Right lobe of liver (tissue), 6 donors: ENCODE measurements around the gene LRRC41. TPM values are rescaled to one million over a fixed set of nuclear protein-coding genes. Genes with fewer than 3 reads are reported as not detected.

ENCODE experiments used
- ATAC-seq, 4 donors: fragments of 200-7000 bp; cut with Tn5 transposase; one replicate each; pipeline ENCODE4 v1.9.1; 2020; ENCODE audit warnings: mild to moderate bottlenecking in 4 of 4, moderate library complexity in 4 of 4
- DNase-seq, 3 donors: peaks; one replicate each; pipeline ENCODE4 v3.0.0-alpha.2; 2020
- H3K27ac ChIP-seq, 3 donors: fragments of 200-600 bp; one replicate each; pipeline ENCODE4 v1.8.0; 2022
- H3K27me3 ChIP-seq, 2 donors: fragments of 200-600 bp; one replicate each; pipeline ENCODE4 v1.8.0; 2022
- H3K36me3 ChIP-seq, 4 donors: fragments of 200-600 bp; sonication (generic) in 1 of 4; one replicate each; pipeline versions ENCODE4 v1.5.1 to v1.8.0; 2017 to 2022; ENCODE audit warnings: control low read depth in 1 of 4
- H3K4me1 ChIP-seq, 4 donors: fragments of 200-600 bp; sonication (generic) in 1 of 4; one replicate each; pipeline versions ENCODE4 v1.5.1 to v1.8.0; 2017 to 2022; ENCODE audit warnings: control low read depth in 1 of 4
- H3K4me3 ChIP-seq, 3 donors: fragments of 200-600 bp; one replicate each; pipeline ENCODE4 v1.8.0; 2022
- H3K9me3 ChIP-seq, 4 donors: fragments of 200-600 bp; sonication (generic) in 1 of 4; one replicate each; pipeline versions ENCODE4 v1.5.1 to v1.8.0; 2017 to 2022; ENCODE audit warnings: control low read depth in 1 of 4
- CTCF ChIP-seq, 4 donors: fragments of 200-600 bp in 3 of 4; fragments of 450-650 bp in 1 of 4; IDR thresholded peaks; one replicate each; pipeline versions ENCODE4 v1.5.1 to v1.8.0; 2016 to 2022; ENCODE audit warnings: antibody characterized with exemption in 4 of 4, mild to moderate bottlenecking in 2 of 4
- POLR2A ChIP-seq: fragments of 450-650 bp; IDR thresholded peaks from one replicate; pipeline ENCODE4 v1.6.1; 2017; ENCODE audit warnings: antibody characterized with exemption, mild to moderate bottlenecking
- WGBS: methylation state at CpG from one replicate; pipeline ENCODE4 v1.1.6; 2018; ENCODE audit warnings: low coverage, low lambda C conversion rate; ENCODE audit not compliant: insufficient coverage; ENCODE audit errors: missing lambda C conversion rate; 5-methylcytosine and 5-hydroxymethylcytosine counted together
- intact Hi-C, 2 donors: fragments of 100-400 bp; cut with DNase I; formaldehyde crosslinking; loops; one replicate each; pipeline versions ENCODE4 v1.11.2 to v1.14.1; 2022
- total RNA-seq, 6 experiments: library from RNA; depleted of rRNA in 2 of 6; stranded (reverse); fragments of >200 nt in 2 of 6; fragmentation: NEBNext Ultra II Directional in 3 of 6; extraction: Animal tissue kit (Norgen Biotek cat#: 25700) in 3 of 6; gene quantifications; one replicate each; pipeline versions ENCODE4 v1.1.0 to v1.2.4, GENCODE V29; 2016 to 2023
- donor health status: DM: no; HTN: yes; CAD: no.
- donor health status: DM: no; HTN: no; CAD: no.
- donor health status: DM: no; HTN: no; CAD: no.
- donor health status: DM: no; HTN: yes; CAD: no.
- donor health status: DM: no; HTN: yes; CAD: no.

Gene LRRC41
- total RNA-seq, 6 experiments from 2014 or later, result 24.4 to 37.0 (median 29.0) TPM

GRCh38 chr1:46309401-46310159, 6.2 kb upstream of the LRRC41 start:
- no peak overlapping the region for H3K4me3 ChIP-seq
- H3K4me1 ChIP-seq, result peaks cover 0 to 11% (median 4%) of the 10 kb centered on the region in 4 donors
- intact Hi-C loops, result no loop called here
- no peaks in the 10 kb centered on the region for H3K27me3 ChIP-seq
- TF ChIP-seq CTCF (IDR thresholded peaks at IDR 0.05), result no peak
- TF ChIP-seq POLR2A, result no peak
- no peak overlapping the region for H3K27ac ChIP-seq
- DNase-seq (no peak), ATAC-seq (no peak)
- H3K9me3 ChIP-seq, result no peaks in the 10 kb centered on the region
- WGBS, result 76% methylated on average over 14 of the region's 16 CpGs
- peaks cover 0 to 47% (median 26%) of the 10 kb centered on the region in 4 donors for H3K36me3 ChIP-seq

- Histone ChIP-seq H3K36me3 (peaks cover 0 to 14% (median 6%) of the 10 kb centered on the region in 4 donors), H3K9me3 (no peaks in the 10 kb centered on the region), H3K4me3 (no peak overlapping the region), H3K27ac (no peak overlapping the region), H3K4me1 (peaks cover 0 to 15% (median 5%) of the 10 kb centered on the region in 4 donors), H3K27me3 (no peaks in the 10 kb centered on the region)
- intact Hi-C loops, result no loop called here
- 89% methylated on average over 4 of the region's 8 CpGs for WGBS
- ATAC-seq (no peak), DNase-seq (no peak)
- TF ChIP-seq POLR2A (no peak), CTCF (IDR thresholded peaks at IDR 0.05) (no peak)
These were observed 2.7 kb upstream of the LRRC41 start for GRCh38 chr1:46306159-46306530.

- no peak for TF ChIP-seq POLR2A
- no peak for TF ChIP-seq CTCF (IDR thresholded peaks at IDR 0.05)
- intact Hi-C loops, result no loop called here
- peaks cover 0 to 23% (median 8%) of the 10 kb centered on the region in 4 donors for H3K4me1 ChIP-seq
These were observed 483 bp upstream of the LRRC41 start for GRCh38 chr1:46303872-46304326.

GRCh38 chr1:46302641-46303037, 777 bp downstream of the LRRC41 start:
- WGBS, result no CpG with 5 or more reads among the region's 32 CpGs
- intact Hi-C loops, result no loop called here
- peaks cover 0 to 5% (median 2%) of the 10 kb centered on the region in 4 donors for H3K36me3 ChIP-seq
- DNase-seq (peak; percentile 45 to 59 (median 54)), ATAC-seq (peak; percentile 19 to 45 (median 28))
- H3K4me1 ChIP-seq, result peaks cover 0 to 23% (median 8%) of the 10 kb centered on the region in 4 donors
- no peaks in the 10 kb centered on the region for H3K27me3 ChIP-seq
- H3K9me3 ChIP-seq, result no peaks in the 10 kb centered on the region
- peak overlapping the region; percentile 83 to 96 (median 86) for H3K4me3 ChIP-seq
- peak overlapping the region; percentile 88 to 97 (median 91) for H3K27ac ChIP-seq
- TF ChIP-seq POLR2A, result no peak
- no peak for TF ChIP-seq CTCF (IDR thresholded peaks at IDR 0.05)

More at GRCh38 chr1:46303872-46304326, 483 bp upstream of the LRRC41 start:
- Histone ChIP-seq H3K27ac (peak overlapping the region; percentile 88 to 97 (median 91)), H3K9me3 (no peaks in the 10 kb centered on the region), H3K36me3 (no peaks in the 10 kb centered on the region), H3K4me3 (peak overlapping the region; percentile 83 to 96 (median 86)), H3K27me3 (no peaks in the 10 kb centered on the region)
- DNase-seq (no peak), ATAC-seq (no peak)
- 2% methylated on average over 11 of the region's 14 CpGs for WGBS
